Nephron (organoid): Measurements from ENCODE around the gene MKKS.

Experiments
- H3K27ac Mint-ChIP-seq, 3 experiments: 2 replicates each; pipeline ENCODE4 v1.8.0; 2020; ENCODE audit warnings: mixed read lengths in 3 of 3, mild to moderate bottlenecking in 2 of 3, moderate library complexity in 1 of 3
- H3K27me3 Mint-ChIP-seq: 2 replicates; pipeline ENCODE4 v1.8.0; 2021; ENCODE audit warnings: low read depth, mild to moderate bottlenecking, moderate library complexity, mixed read lengths
- H3K36me3 Mint-ChIP-seq: 2 replicates; pipeline ENCODE4 v1.8.0; 2020; ENCODE audit warnings: low read depth, mixed read lengths
- H3K4me1 Mint-ChIP-seq: 2 replicates; pipeline ENCODE4 v1.8.0; 2020; ENCODE audit warnings: mixed read lengths
- H3K4me3 Mint-ChIP-seq, 3 experiments: 2 replicates each; pipeline ENCODE4 v1.8.0; 2020; ENCODE audit warnings: mild to moderate bottlenecking in 3 of 3, mixed read lengths in 3 of 3, moderate library complexity in 2 of 3
- H3K9me3 Mint-ChIP-seq: 2 replicates; pipeline ENCODE4 v1.8.0; 2020; ENCODE audit warnings: mixed read lengths
- TF ChIP-seq, protein P1 (sequence below), 3 experiments: fragments of 200-600 bp; sonication (generic); IDR thresholded peaks; one replicate each; pipeline ENCODE4 v1.5.0; 2021; ENCODE audit warnings: antibody characterized with exemption in 3 of 3; ENCODE audit not compliant: unreplicated experiment in 3 of 3

The MKKS gene

GRCh38 chr20:10376270-10377075 lies 57.5 kb downstream of the MKKS start:
- no peaks in the 10 kb centered on the region for H3K4me1 Mint-ChIP-seq
- peaks cover 15% of the 10 kb centered on the region for H3K9me3 Mint-ChIP-seq
- H3K36me3 Mint-ChIP-seq: no peaks in the 10 kb centered on the region
- TF ChIP-seq, protein P1, sequence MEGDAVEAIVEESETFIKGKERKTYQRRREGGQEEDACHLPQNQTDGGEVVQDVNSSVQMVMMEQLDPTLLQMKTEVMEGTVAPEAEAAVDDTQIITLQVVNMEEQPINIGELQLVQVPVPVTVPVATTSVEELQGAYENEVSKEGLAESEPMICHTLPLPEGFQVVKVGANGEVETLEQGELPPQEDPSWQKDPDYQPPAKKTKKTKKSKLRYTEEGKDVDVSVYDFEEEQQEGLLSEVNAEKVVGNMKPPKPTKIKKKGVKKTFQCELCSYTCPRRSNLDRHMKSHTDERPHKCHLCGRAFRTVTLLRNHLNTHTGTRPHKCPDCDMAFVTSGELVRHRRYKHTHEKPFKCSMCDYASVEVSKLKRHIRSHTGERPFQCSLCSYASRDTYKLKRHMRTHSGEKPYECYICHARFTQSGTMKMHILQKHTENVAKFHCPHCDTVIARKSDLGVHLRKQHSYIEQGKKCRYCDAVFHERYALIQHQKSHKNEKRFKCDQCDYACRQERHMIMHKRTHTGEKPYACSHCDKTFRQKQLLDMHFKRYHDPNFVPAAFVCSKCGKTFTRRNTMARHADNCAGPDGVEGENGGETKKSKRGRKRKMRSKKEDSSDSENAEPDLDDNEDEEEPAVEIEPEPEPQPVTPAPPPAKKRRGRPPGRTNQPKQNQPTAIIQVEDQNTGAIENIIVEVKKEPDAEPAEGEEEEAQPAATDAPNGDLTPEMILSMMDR (IDR thresholded peaks at IDR 0.05; ENCODE audit: unreplicated experiment in 3 of 3): no peak
- no peak overlapping the region for H3K4me3 Mint-ChIP-seq
- H3K27ac Mint-ChIP-seq: no peak overlapping the region
- no peaks in the 10 kb centered on the region for H3K27me3 Mint-ChIP-seq

DNA sequence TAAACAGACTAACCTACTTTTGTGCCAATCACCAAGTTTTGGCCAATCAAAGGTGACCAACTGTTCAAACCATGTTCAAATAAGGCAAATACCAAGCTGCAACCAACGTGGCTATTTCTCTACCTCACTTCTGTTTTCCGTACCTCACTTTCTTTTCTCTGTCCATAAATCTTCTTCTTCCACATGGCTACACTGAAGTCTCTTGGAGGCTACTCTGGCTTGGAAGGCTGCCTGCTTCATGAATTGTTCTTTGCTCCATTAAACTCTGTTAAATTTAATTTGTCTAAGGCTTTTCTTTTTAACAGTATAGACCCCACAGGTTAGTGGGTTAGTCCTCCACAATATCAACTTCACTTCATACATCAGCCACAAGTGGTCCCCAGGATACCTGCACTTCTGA lies 58.8 kb downstream of the MKKS start:
- no peaks in the 10 kb centered on the region for H3K36me3 Mint-ChIP-seq
- H3K4me3 Mint-ChIP-seq: no peak overlapping the region
- TF ChIP-seq, protein P1 (IDR thresholded peaks at IDR 0.05; ENCODE audit: unreplicated experiment in 3 of 3): no peak
- H3K9me3 Mint-ChIP-seq: peaks cover 15% of the 10 kb centered on the region
- H3K27ac Mint-ChIP-seq: no peak overlapping the region
- H3K4me1 Mint-ChIP-seq: no peaks in the 10 kb centered on the region
- no peaks in the 10 kb centered on the region for H3K27me3 Mint-ChIP-seq

DNA sequence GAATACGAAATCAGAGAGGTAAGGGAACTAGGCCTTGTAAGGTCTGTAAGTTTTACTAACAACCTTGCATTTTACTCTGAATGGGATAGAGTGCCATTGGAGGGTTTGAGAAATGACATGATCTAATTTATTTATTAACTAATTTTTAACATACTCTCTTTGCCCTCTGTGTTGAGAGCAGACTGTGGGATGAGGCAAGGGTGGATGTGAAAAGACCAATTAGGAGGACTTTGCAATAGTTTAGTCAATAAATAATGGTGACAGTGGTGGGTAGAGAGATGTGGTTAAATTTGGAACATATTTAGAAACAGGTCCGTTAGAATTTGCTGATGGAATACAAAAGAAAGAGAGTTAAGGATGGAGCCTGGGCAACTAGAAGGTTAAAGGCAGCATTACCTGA lies 60.0 kb downstream of the MKKS start:
- TF ChIP-seq, protein P1 (IDR thresholded peaks at IDR 0.05; ENCODE audit: unreplicated experiment in 3 of 3): no peak
- Mint-ChIP-seq H3K4me1 (no peaks in the 10 kb centered on the region), H3K27me3 (no peaks in the 10 kb centered on the region), H3K9me3 (peaks cover 15% of the 10 kb centered on the region), H3K27ac (no peak overlapping the region), H3K4me3 (no peak overlapping the region), H3K36me3 (no peaks in the 10 kb centered on the region)

DNA sequence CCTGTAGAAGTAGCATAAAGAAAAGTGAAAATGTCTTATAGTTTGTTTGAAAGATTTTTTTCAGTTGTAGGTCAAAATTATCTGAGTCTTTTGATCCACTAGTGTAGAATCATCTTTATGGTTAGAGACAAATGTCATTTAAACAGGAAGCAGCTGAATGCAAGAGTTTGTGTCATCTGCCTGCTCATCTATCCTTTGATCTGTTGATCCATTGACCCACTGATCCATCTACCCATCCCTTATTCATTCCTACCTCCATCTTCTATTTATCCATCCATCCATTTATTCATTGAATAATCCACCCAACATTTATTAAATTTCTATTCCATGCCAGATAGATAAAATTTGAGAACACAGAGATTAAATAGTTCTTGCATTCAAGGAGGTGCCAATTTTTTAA lies 62.6 kb downstream of the MKKS start:
- no peaks in the 10 kb centered on the region for H3K36me3 Mint-ChIP-seq
- H3K27me3 Mint-ChIP-seq: no peaks in the 10 kb centered on the region
- H3K4me3 Mint-ChIP-seq: no peak overlapping the region
- TF ChIP-seq, protein P1 (IDR thresholded peaks at IDR 0.05; ENCODE audit: unreplicated experiment in 3 of 3): no peak
- no peak overlapping the region for H3K27ac Mint-ChIP-seq
- H3K4me1 Mint-ChIP-seq: no peaks in the 10 kb centered on the region
- peaks cover 14% of the 10 kb centered on the region for H3K9me3 Mint-ChIP-seq

- Mint-ChIP-seq H3K4me3 (no peak overlapping the region), H3K27me3 (no peaks in the 10 kb centered on the region), H3K9me3 (peaks cover 11% of the 10 kb centered on the region), H3K36me3 (no peaks in the 10 kb centered on the region), H3K27ac (peak overlapping the region in 2 of 3 experiments; percentile 15 to 71), H3K4me1 (no peaks in the 10 kb centered on the region)
- TF ChIP-seq, protein P1 (IDR thresholded peaks at IDR 0.05; ENCODE audit: unreplicated experiment in 3 of 3): no peak
These were observed 63.7 kb downstream of the MKKS start for GRCh38 chr20:10370091-10370887.
